PC-9 (cell line): ENCODE results near the gene INTS1. TPM values are rescaled to one million over a fixed set of nuclear protein-coding genes. Genes with fewer than 3 reads are reported as not detected.
"Not testable (repeated sequence)": the region's sequence is repeated elsewhere in the genome, so short reads cannot be mapped to it uniquely, and the experiment has no call there.

ENCODE experiments used
- BruUV-seq: library from RNA; stranded (reverse); fragments of 400-500 nt; replicated peaks from 2 replicates; lab custom pipeline; 2021; lab: Mats Ljungman, UMichigan
- CTCF ChIA-PET: fragments of 300-600 bp; sonication (Branson Sonifier 250); formaldehyde crosslinking; loops from one replicate; lab custom pipeline; 2022; ENCODE audit warnings: antibody characterized with exemption; lab: Charles Lee
- POLR2A ChIA-PET: fragments of 300-600 bp; sonication (Branson Sonifier 250); formaldehyde crosslinking; loops from one replicate; lab custom pipeline; 2022; ENCODE audit warnings: antibody characterized with exemption; ENCODE audit not compliant: unreplicated experiment; lab: Charles Lee
- DNase-seq, 2 experiments: peaks; one replicate each; pipeline versions ENCODE4 v3.0.0 to v3.0.0-alpha.2; 2015 to 2022; ENCODE audit warnings: mixed read lengths in 1 of 2
- H2AFZ ChIP-seq: fragments of 200-600 bp; sonication (generic); 2 replicates; pipeline ENCODE4 v1.8.1; 2017; ENCODE audit warnings: antibody characterized with exemption
- H3F3A ChIP-seq: fragments of 200-600 bp; sonication (generic); 2 replicates; pipeline ENCODE4 v1.8.1; 2017; ENCODE audit warnings: antibody characterized with exemption, mild to moderate bottlenecking, low read depth; ENCODE audit not compliant: insufficient read depth
- H3K27ac ChIP-seq: fragments of 200-600 bp; sonication (generic); 2 replicates; pipeline ENCODE4 v1.6.1; 2016; ENCODE audit warnings: mixed run types
- H3K27me3 ChIP-seq: fragments of 200-600 bp; sonication (generic); 2 replicates; pipeline ENCODE4 v1.6.1; 2016; ENCODE audit warnings: low read depth, mixed run types; ENCODE audit not compliant: insufficient read depth
- H3K36me3 ChIP-seq: fragments of 200-600 bp; sonication (generic); 2 replicates; pipeline ENCODE4 v1.6.1; 2016; ENCODE audit warnings: low read depth, mixed run types
- H3K4me1 ChIP-seq: fragments of 200-600 bp; sonication (generic); replicated peaks from 2 replicates; pipeline ENCODE4 v1.6.1; 2016; ENCODE audit warnings: mixed run types; ENCODE audit not compliant: insufficient read depth
- H3K4me2 ChIP-seq: fragments of 200-600 bp; sonication (generic); 2 replicates; pipeline ENCODE4 v1.6.1; 2017; ENCODE audit warnings: mixed run types
- H3K4me3 ChIP-seq: fragments of 200-600 bp; sonication (generic); 2 replicates; pipeline ENCODE4 v1.6.1; 2016; ENCODE audit warnings: mixed run types
- H3K79me2 ChIP-seq: fragments of 200-600 bp; sonication (generic); 2 replicates; pipeline ENCODE4 v1.6.1; 2017; ENCODE audit warnings: low read depth, mixed run types
- H3K9me2 ChIP-seq: fragments of 200-600 bp; sonication (generic); 2 replicates; pipeline ENCODE4 v1.8.1; 2017; ENCODE audit warnings: mild to moderate bottlenecking; ENCODE audit not compliant: insufficient read depth
- H3K9me3 ChIP-seq: fragments of 200-600 bp; sonication (generic); 2 replicates; pipeline ENCODE4 v1.8.1; 2016; ENCODE audit warnings: low read depth; ENCODE audit not compliant: insufficient read depth
- H4K20me1 ChIP-seq: fragments of 200-600 bp; sonication (generic); 2 replicates; pipeline ENCODE4 v1.8.1; 2017; ENCODE audit not compliant: insufficient read depth
- EZH2 ChIP-seq: fragments of 200-600 bp; sonication (generic); IDR thresholded peaks from 2 replicates; pipeline ENCODE4 v1.8.0; 2017; ENCODE audit warnings: antibody characterized with exemption, low read depth
- intact Hi-C: fragments of 100-400 bp; cut with micrococcal nuclease; formaldehyde crosslinking; loops from one replicate; pipeline ENCODE4 v1.10.0; 2022; ENCODE audit not compliant: unreplicated experiment
- total RNA-seq: library from RNA; stranded (reverse); gene quantifications from 2 replicates; pipeline ENCODE4 v1.2.3, GENCODE V29; 2021
- TF ChIP-seq, protein P1 (sequence below): fragments of 200-600 bp; sonication (generic); conservative IDR thresholded peaks from 2 replicates; pipeline ENCODE4 v1.6.1; 2017; ENCODE audit warnings: mixed run types, antibody characterized with exemption, mild to moderate bottlenecking, moderate library complexity

Gene INTS1
- total RNA-seq, 1 experiment from 2014 or later = 124 TPM

DNA sequence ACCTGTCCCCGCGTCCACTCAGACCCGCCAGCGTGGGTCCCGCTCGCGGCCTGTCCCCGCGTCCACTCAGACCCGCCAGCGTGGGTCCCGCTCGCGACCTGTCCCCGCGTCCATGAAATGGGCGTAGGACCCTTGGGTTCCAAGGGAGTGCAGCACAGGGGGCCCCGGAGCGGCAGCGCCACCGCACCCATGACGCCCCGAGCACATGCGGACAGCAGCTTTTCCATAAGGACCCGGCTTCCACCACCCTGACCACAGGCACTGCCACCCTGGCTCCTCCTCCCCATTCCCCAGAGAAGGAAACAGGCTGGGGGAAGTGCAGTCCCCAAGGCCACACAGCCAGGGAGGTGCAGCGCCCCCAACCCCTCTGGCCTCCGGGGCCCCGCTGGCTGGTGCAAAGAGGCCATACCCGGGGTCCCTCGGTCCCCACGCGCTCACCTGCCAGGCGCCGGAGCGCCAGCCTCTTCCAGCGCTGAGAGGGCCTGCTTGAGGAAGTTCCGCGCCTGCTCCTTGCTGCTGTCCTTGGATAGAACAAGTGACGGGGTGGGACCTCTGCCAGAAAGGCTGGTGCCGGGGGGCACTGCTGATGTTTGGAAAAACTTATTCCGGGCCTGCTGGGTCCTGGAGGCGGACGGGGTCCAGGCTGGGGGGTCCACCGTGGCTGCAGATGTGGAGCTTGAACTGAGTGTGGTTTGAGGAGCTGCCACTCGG lies 59.8 kb downstream of the INTS1 start:
- Histone ChIP-seq H3K27ac (no peak overlapping the region), H3K79me2 (no peaks in the 10 kb centered on the region), H3K9me2 (no peaks in the 10 kb centered on the region), H3K4me1 (no peaks in the 10 kb centered on the region), H3K36me3 (no peaks in the 10 kb centered on the region; the same call in 1 of the 2 replicates), H3K4me3 (no peak overlapping the region), H3K9me3 (no peaks in the 10 kb centered on the region), H2AFZ (no peak overlapping the region), H3F3A (peaks cover 18% of the 10 kb centered on the region), H4K20me1 (0 out of 2 replicates have a peak, but pooled peaks cover 4% of the 10 kb centered on the region), H3K4me2 (no peak overlapping the region), H3K27me3 (no peaks in the 10 kb centered on the region)
- ChIA-PET POLR2A (no interaction called here), CTCF (no interaction called here)
- intact Hi-C loops = no loop called here
- no TSS peak for BruUV-seq
- TF ChIP-seq, protein P1, sequence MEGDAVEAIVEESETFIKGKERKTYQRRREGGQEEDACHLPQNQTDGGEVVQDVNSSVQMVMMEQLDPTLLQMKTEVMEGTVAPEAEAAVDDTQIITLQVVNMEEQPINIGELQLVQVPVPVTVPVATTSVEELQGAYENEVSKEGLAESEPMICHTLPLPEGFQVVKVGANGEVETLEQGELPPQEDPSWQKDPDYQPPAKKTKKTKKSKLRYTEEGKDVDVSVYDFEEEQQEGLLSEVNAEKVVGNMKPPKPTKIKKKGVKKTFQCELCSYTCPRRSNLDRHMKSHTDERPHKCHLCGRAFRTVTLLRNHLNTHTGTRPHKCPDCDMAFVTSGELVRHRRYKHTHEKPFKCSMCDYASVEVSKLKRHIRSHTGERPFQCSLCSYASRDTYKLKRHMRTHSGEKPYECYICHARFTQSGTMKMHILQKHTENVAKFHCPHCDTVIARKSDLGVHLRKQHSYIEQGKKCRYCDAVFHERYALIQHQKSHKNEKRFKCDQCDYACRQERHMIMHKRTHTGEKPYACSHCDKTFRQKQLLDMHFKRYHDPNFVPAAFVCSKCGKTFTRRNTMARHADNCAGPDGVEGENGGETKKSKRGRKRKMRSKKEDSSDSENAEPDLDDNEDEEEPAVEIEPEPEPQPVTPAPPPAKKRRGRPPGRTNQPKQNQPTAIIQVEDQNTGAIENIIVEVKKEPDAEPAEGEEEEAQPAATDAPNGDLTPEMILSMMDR = no peak
- TF ChIP-seq EZH2 = no peak
- DNase-seq = no peak

DNA sequence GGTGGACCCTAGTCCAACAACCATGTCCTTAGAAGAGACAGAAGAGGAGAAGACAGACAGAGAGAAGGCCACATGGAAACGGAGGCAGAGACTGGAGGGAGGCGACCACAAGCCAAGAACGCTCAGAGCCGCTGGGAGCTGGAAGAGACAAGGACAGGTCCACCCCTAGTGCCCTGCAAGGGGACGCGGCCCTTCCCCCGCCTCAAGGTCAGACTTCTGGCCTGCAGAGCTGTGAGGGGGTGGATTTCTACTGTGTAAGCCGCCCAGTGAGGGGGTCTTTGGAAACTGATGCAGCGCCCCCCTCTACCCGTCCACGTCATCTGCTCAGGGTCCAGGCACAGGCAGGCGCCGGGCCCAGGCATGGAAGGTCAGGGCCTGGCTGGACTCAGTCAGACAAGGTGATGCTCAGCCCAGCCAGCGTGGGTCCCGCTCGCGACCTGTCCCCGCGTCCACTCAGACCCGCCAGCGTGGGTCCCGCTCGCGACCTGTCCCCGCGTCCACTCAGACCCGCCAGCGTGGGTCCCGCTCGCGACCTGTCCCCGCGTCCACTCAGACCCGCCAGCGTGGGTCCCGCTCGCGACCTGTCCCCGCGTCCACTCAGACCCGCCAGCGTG lies 60.5 kb downstream of the INTS1 start:
- DNase-seq, H3K9me2 ChIP-seq, H3K27me3 ChIP-seq, H3K9me3 ChIP-seq, H3K4me1 ChIP-seq, H3K4me3 ChIP-seq, intact Hi-C loops, BruUV-seq, CTCF ChIA-PET, H2AFZ ChIP-seq, H3K79me2 ChIP-seq, H3K4me2 ChIP-seq, POLR2A ChIA-PET, H3K36me3 ChIP-seq, H4K20me1 ChIP-seq, H3K27ac ChIP-seq: not testable (repeated sequence)
- H3F3A ChIP-seq = peaks cover 24% of the 10 kb centered on the region

DNA sequence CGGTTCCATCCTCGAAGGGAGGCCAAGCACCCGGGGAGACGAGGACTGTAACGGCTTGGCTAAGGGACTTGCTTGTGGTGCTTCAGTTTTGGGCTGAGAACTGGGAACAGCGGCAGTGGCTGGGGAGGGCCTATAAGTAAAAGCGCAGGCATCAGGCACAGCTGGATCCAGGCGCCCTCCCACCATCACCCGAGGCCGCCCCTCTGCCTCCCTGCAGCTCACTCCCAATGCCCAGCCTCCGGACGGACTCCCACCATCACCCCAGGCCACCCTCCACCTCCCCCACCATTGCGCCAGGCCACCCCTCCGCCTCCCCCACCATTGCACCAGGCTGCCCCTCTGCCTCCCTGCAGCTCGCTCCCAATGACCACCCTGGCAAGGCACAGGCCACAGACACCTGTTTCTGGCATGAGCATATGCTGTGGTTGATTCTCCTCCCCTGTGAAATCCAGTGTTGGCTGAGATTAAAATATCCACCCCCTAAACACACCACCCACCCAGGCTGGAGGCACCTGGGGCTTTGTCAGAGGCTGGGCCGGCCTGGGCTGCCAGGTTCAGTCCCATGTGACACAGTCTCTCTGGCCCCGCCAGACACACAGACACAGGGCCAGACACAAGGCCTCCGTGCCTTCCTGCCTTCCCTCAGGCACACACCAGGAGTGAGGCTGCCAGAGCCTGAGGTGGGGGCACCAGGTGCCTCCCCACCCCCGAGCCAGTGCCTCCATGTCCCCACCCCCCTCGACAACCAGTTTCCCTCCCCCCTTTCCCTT lies 61.6 kb downstream of the INTS1 start:
- H3K27ac ChIP-seq = no peak overlapping the region
- H3K9me3 ChIP-seq = no peaks in the 10 kb centered on the region
- H2AFZ ChIP-seq = no peak overlapping the region
- no peaks in the 10 kb centered on the region for H3K79me2 ChIP-seq
- intact Hi-C loops = no loop called here
- no peak overlapping the region for H3K4me3 ChIP-seq
- TF ChIP-seq, protein P1 = no peak
- no peak for TF ChIP-seq EZH2
- no peaks in the 10 kb centered on the region for H3K9me2 ChIP-seq
- 0 out of 2 replicates have a peak, but pooled peaks cover 4% of the 10 kb centered on the region for H4K20me1 ChIP-seq
- peaks cover 22% of the 10 kb centered on the region for H3F3A ChIP-seq
- no peak for DNase-seq
- H3K4me2 ChIP-seq = no peak overlapping the region
- POLR2A ChIA-PET = no interaction called here
- H3K36me3 ChIP-seq = no peaks in the 10 kb centered on the region; the same call in 1 of the 2 replicates
- no TSS peak for BruUV-seq
- H3K27me3 ChIP-seq = no peaks in the 10 kb centered on the region
- H3K4me1 ChIP-seq = no peaks in the 10 kb centered on the region
- CTCF ChIA-PET = no interaction called here
